Measurements from ENCODE around the gene LPP. TPM values are rescaled to one million over a fixed set of nuclear protein-coding genes. Genes with fewer than 3 reads are reported as not detected.

The LPP gene
- total RNA-seq, 1 donor = 77.4 TPM

DNA sequence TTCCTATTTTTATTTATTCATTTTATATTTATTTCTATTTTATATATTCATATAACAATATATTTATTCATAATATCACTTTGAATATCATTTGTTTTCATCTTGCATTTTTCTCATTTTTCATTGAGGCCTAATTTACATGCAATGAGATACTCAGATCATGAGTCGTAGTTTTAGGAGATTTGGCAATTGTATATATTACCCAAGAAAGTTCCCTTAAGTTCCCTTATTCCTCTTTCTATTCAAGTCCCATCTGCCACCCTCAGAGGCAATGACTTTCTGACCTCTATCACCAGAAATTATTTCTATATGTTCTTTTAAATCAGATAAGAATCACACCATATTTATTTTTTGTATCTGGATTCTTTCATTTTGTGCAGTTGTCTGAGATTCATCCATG is 688.7 kb downstream of the LPP start:
- Histone ChIP-seq H3K4me2 (ENCODE audit: insufficient read depth, low read length) (no peak overlapping the region), H3K4me3 (ENCODE audit: insufficient read depth, low read length) (no peak overlapping the region), H3K27ac (ENCODE audit: low read depth, low read length) (no peak overlapping the region), H3K36me3 (ENCODE audit: insufficient read depth, low read length) (no peaks in the 10 kb centered on the region), H4K20me1 (ENCODE audit: insufficient read depth, low read length) (no peaks in the 10 kb centered on the region), H2AFZ (ENCODE audit: low read length) (no peak overlapping the region), H3K79me2 (ENCODE audit: insufficient read depth, low read length) (peaks cover 4% of the 10 kb centered on the region), H3K4me1 (ENCODE audit: insufficient read depth, low read length) (peaks cover 6% of the 10 kb centered on the region), H3K27me3 (ENCODE audit: insufficient read depth, low read length) (no peaks in the 10 kb centered on the region), H3K9me3 (ENCODE audit: low read depth, low read length) (no peaks in the 10 kb centered on the region)
- TF ChIP-seq, protein P1, sequence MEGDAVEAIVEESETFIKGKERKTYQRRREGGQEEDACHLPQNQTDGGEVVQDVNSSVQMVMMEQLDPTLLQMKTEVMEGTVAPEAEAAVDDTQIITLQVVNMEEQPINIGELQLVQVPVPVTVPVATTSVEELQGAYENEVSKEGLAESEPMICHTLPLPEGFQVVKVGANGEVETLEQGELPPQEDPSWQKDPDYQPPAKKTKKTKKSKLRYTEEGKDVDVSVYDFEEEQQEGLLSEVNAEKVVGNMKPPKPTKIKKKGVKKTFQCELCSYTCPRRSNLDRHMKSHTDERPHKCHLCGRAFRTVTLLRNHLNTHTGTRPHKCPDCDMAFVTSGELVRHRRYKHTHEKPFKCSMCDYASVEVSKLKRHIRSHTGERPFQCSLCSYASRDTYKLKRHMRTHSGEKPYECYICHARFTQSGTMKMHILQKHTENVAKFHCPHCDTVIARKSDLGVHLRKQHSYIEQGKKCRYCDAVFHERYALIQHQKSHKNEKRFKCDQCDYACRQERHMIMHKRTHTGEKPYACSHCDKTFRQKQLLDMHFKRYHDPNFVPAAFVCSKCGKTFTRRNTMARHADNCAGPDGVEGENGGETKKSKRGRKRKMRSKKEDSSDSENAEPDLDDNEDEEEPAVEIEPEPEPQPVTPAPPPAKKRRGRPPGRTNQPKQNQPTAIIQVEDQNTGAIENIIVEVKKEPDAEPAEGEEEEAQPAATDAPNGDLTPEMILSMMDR (IDR thresholded peaks at IDR 0.05; ENCODE audit: extremely low read depth, low read depth, low read length) = no peak
- DNase-seq (ENCODE audit: insufficient read length, low spot score, missing footprints) = no peak

DNA sequence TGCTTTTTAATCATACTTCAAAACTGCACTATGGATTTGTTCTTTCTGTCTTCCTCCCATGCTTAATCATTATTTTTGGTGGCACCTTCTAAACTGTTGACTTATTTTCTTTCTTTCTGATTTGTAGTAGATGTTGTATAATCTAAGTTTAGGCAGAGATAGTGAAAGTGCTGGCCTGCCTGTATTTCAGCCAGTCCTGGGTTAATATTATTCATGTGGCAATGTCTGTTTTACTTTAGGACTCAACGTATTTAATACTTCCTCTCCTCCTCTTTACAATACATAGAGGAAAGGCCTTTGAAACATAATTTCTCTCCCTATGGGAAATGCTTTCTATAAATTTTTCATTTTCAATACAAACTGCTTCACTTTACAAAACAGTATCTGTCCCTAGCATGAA is 690.1 kb downstream of the LPP start:
- Histone ChIP-seq H3K79me2 (ENCODE audit: insufficient read depth, low read length) (peaks cover 4% of the 10 kb centered on the region), H3K27ac (ENCODE audit: low read depth, low read length) (no peak overlapping the region), H2AFZ (ENCODE audit: low read length) (no peak overlapping the region), H3K27me3 (ENCODE audit: insufficient read depth, low read length) (no peaks in the 10 kb centered on the region), H3K4me2 (ENCODE audit: insufficient read depth, low read length) (no peak overlapping the region), H3K4me3 (ENCODE audit: insufficient read depth, low read length) (no peak overlapping the region), H3K36me3 (ENCODE audit: insufficient read depth, low read length) (no peaks in the 10 kb centered on the region), H4K20me1 (ENCODE audit: insufficient read depth, low read length) (no peaks in the 10 kb centered on the region), H3K9me3 (ENCODE audit: low read depth, low read length) (no peaks in the 10 kb centered on the region), H3K4me1 (ENCODE audit: insufficient read depth, low read length) (peaks cover 6% of the 10 kb centered on the region)
- no peak for DNase-seq (ENCODE audit: insufficient read length, low spot score, missing footprints)
- TF ChIP-seq, protein P1 (IDR thresholded peaks at IDR 0.05; ENCODE audit: extremely low read depth, low read depth, low read length) = no peak

DNA sequence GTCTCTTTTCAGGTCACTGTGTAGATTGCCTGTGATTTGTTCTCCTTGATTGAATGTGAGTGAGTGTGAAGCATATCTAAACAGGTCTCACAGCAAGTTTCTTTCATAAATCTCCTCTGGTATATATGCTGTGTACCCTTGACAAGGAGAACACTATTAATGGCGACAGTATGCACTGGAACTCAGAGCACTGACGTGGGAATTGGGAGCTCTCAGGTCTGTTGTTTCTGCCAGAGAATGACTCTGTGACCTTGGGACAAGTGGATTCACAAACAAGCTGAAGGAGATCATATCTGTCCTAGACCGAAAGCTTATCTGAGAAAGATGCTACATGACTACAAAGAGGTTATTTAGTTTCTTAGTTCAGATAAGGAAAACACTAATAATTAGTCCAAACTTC is 691.6 kb downstream of the LPP start:
- Histone ChIP-seq H3K27me3 (ENCODE audit: insufficient read depth, low read length) (no peaks in the 10 kb centered on the region), H3K4me1 (ENCODE audit: insufficient read depth, low read length) (peaks cover 6% of the 10 kb centered on the region), H3K4me3 (ENCODE audit: insufficient read depth, low read length) (no peak overlapping the region), H4K20me1 (ENCODE audit: insufficient read depth, low read length) (no peaks in the 10 kb centered on the region), H3K4me2 (ENCODE audit: insufficient read depth, low read length) (no peak overlapping the region), H2AFZ (ENCODE audit: low read length) (no peak overlapping the region), H3K36me3 (ENCODE audit: insufficient read depth, low read length) (no peaks in the 10 kb centered on the region), H3K27ac (ENCODE audit: low read depth, low read length) (no peak overlapping the region), H3K9me3 (ENCODE audit: low read depth, low read length) (no peaks in the 10 kb centered on the region), H3K79me2 (ENCODE audit: insufficient read depth, low read length) (peaks cover 4% of the 10 kb centered on the region)
- no peak for DNase-seq (ENCODE audit: insufficient read length, low spot score, missing footprints)
- TF ChIP-seq, protein P1 (IDR thresholded peaks at IDR 0.05; ENCODE audit: extremely low read depth, low read depth, low read length) = no peak

DNA sequence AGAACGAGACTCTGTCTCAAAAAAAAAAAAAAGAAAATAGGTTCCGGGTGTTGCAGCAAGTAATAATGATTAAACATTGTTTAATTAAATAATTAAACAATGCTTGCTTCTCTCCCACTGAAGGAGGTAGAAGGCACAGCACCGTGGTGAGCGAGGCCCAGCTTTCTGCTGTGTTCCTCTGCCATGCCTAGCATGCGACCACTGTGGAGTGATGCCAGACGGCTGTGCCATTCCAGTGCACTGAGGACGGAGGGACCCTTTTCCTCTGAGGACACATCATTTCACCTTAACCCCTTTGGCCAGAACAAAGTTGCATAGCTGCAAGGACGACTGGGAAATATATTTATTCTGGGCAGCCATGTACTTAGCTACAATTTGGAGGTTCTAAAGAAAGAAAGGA is 695.0 kb downstream of the LPP start:
- H3K9me3 ChIP-seq (ENCODE audit: low read depth, low read length) = no peaks in the 10 kb centered on the region
- H3K4me2 ChIP-seq (ENCODE audit: insufficient read depth, low read length) = no peak overlapping the region
- H3K4me3 ChIP-seq (ENCODE audit: insufficient read depth, low read length) = no peak overlapping the region
- no peaks in the 10 kb centered on the region for H3K36me3 ChIP-seq (ENCODE audit: insufficient read depth, low read length)
- TF ChIP-seq, protein P1 (IDR thresholded peaks at IDR 0.05; ENCODE audit: extremely low read depth, low read depth, low read length) = no peak
- DNase-seq (ENCODE audit: insufficient read length, low spot score, missing footprints) = no peak
- no peaks in the 10 kb centered on the region for H4K20me1 ChIP-seq (ENCODE audit: insufficient read depth, low read length)
- H3K27me3 ChIP-seq (ENCODE audit: insufficient read depth, low read length) = no peaks in the 10 kb centered on the region
- H3K79me2 ChIP-seq (ENCODE audit: insufficient read depth, low read length) = no peaks in the 10 kb centered on the region
- no peak overlapping the region for H3K27ac ChIP-seq (ENCODE audit: low read depth, low read length)
- no peak overlapping the region for H2AFZ ChIP-seq (ENCODE audit: low read length)
- peaks cover 10% of the 10 kb centered on the region for H3K4me1 ChIP-seq (ENCODE audit: insufficient read depth, low read length)
